Measurements from ENCODE around the gene THBS1.

The THBS1 gene

DNA sequence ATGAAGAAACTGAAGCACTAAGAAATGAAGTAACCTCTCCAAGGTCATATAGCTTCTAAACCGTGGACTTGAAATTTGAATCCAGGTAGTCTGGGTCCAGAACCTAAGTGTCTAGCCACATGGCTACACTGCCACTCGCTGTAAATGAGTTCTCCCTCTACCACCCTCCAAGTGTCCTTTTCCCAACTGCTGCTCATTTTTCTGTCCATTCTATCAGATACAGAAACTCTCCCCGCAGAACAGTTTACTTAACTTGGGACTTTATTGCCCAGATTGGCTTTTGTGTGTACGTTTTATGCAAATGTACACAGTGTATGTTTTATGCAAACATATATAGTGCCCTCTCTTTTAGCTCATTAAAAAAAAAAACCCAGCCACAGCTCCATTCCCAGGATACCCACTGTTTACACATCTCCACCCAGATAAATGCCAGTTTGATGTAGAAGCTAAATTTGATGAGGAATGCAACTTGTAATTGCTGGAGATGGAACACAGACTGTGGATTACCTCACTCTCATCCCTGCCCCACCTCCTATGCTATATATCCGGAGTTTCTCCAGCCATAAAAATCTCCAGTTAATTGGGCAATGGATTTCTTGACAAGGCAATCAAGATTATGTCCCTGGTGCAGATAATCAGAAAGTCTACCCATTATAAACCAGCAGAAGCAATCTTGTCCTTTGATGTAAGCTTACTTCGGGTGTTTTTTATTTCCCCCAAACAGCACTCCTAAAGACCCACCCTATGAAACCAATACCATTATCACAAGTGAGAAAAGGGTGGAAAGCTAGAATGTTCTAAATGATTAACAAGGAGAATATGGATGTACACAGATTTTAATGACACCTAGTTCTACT, 42.0 kb downstream of the THBS1 start:
- TF ChIP-seq, protein P1, sequence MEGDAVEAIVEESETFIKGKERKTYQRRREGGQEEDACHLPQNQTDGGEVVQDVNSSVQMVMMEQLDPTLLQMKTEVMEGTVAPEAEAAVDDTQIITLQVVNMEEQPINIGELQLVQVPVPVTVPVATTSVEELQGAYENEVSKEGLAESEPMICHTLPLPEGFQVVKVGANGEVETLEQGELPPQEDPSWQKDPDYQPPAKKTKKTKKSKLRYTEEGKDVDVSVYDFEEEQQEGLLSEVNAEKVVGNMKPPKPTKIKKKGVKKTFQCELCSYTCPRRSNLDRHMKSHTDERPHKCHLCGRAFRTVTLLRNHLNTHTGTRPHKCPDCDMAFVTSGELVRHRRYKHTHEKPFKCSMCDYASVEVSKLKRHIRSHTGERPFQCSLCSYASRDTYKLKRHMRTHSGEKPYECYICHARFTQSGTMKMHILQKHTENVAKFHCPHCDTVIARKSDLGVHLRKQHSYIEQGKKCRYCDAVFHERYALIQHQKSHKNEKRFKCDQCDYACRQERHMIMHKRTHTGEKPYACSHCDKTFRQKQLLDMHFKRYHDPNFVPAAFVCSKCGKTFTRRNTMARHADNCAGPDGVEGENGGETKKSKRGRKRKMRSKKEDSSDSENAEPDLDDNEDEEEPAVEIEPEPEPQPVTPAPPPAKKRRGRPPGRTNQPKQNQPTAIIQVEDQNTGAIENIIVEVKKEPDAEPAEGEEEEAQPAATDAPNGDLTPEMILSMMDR (IDR thresholded peaks at IDR 0.05; ENCODE audit: control insufficient read depth, extremely low read depth, insufficient read depth): no peak
- peak; percentile 76 for DNase-seq (ENCODE audit: low read depth)
- H3K4me3 ChIP-seq (ENCODE audit: low read depth, low read length): no peak overlapping the region

DNA sequence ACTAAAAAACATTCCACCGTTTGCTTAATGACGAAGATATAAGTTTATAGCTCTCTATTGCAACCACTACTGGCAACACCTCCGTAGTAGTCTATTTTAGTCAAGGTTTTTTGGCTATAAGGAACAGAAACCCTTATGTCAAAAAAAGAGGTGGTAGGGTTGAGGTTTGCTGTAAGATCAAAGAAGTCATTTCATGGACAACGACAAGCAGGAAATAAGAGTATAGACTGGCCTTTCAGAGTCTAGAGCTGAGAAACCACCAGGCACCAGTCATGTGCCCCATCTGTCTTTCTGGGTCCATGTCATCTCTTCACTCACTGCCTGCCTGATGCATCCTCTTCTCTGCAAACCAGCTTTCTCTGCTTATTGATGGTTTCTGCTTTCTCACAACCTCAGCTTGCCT, 42.7 kb downstream of the THBS1 start:
- H3K4me3 ChIP-seq (ENCODE audit: low read depth, low read length): no peak overlapping the region
- DNase-seq (ENCODE audit: low read depth): no peak
- TF ChIP-seq, protein P1 (IDR thresholded peaks at IDR 0.05; ENCODE audit: control insufficient read depth, extremely low read depth, insufficient read depth): no peak

DNA sequence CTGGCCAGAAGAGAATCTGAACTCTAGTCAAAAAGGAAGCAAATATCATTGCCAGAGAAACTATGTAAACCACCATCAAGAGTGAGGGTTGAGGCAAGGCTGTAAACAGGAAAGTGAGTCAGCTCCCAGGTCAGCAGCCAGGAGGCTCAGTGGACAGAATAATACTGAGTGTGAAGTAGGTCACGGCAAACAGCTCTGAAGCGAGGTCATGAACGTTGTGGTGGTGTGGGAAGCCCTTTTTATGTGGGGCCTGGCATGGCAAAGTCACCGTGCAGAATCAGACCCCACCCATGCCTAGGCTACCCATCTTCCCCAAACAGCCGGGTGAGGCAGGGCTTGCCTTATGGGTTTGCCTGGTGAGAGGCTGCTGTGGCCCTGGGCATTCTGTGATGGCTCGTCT, 43.9 kb downstream of the THBS1 start:
- no peak for DNase-seq (ENCODE audit: low read depth)
- no peak overlapping the region for H3K4me3 ChIP-seq (ENCODE audit: low read depth, low read length)
- TF ChIP-seq, protein P1 (IDR thresholded peaks at IDR 0.05; ENCODE audit: control insufficient read depth, extremely low read depth, insufficient read depth): no peak

DNA sequence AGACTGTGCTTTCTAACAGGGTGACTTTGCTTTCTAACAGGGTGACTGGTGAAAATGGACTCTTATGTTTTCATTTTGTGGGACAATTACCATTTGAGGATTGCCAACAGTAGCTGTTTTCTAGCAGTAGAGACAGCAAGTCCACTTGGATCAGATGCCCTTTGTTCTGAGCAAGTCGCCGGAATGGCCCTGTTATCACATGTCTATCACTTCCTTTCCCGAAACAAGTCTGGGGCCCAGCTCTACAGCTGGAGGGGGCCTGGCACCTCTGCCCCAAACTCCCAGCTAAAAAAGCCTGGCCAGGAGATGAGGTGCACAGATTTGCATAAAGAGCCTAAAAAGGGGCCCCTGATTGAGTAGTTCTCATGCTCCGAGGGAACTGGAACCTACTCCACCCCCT, 44.6 kb downstream of the THBS1 start:
- no peak for DNase-seq (ENCODE audit: low read depth)
- no peak overlapping the region for H3K4me3 ChIP-seq (ENCODE audit: low read depth, low read length)
- TF ChIP-seq, protein P1 (IDR thresholded peaks at IDR 0.05; ENCODE audit: control insufficient read depth, extremely low read depth, insufficient read depth): no peak

DNA sequence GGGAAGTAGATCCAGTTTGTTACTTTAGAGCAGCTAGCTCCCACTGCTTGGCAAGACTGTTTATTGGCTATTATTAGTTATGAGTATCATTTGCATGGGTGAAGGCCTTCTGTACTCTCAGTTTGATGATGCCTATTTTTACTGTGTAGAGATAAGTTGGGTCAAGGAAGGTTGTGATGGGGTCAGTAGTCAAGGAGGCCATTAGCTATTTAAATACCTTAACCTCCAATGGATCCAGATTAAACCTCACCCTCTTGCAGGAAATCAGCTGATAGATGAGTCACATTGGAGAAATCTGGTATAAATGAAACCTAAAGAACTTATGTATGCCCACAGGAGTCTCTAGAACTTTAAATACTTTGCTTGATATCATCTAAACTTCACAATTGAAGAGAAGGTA, 45.0 kb downstream of the THBS1 start:
- no peak overlapping the region for H3K4me3 ChIP-seq (ENCODE audit: low read depth, low read length)
- TF ChIP-seq, protein P1 (IDR thresholded peaks at IDR 0.05; ENCODE audit: control insufficient read depth, extremely low read depth, insufficient read depth): no peak
- DNase-seq (ENCODE audit: low read depth): no peak

DNA sequence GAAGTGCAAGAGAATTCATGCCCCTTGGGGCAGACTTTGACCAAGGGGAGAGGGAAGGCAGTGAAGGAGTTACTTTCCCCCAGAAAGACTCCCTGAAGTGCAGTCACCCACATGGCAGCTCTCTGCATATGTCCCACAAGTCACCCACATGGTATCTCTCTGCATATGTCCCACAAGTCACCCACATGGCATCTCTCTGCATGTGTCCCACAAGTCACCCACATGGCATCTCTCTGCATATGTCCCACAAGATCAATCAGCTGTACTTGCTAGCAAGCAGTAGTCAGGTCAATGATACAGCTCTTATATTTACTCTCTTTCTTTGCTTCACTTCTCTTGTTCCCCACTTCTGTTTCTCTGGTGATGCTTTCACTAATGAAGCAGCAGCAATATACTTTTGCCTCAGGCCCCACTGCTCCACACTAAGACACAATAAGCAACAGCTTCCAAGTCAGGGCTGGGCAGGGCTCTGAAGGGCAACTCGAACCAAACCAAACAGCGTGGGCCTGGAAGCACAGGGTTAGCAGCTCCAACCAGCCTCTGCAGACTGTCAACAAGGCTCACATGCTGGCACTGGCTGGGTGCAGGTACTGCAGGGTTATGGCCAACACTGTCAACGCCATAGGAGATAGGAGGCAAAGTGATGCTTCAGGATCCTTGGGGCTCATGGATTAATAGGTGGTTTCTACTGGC, 46.7 kb downstream of the THBS1 start:
- TF ChIP-seq, protein P1 (IDR thresholded peaks at IDR 0.05; ENCODE audit: control insufficient read depth, extremely low read depth, insufficient read depth): no peak
- no peak overlapping the region for H3K4me3 ChIP-seq (ENCODE audit: low read depth, low read length)
- no peak for DNase-seq (ENCODE audit: low read depth)

Measured in LNCaP clone FGC (cell line).